ENCODE measurements around the gene PTPRQ. TPM values are rescaled to one million over a fixed set of nuclear protein-coding genes. Genes with fewer than 3 reads are reported as not detected.

Gene PTPRQ
- total RNA-seq, 1 experiment from 2014 or later = 0.08 TPM

DNA sequence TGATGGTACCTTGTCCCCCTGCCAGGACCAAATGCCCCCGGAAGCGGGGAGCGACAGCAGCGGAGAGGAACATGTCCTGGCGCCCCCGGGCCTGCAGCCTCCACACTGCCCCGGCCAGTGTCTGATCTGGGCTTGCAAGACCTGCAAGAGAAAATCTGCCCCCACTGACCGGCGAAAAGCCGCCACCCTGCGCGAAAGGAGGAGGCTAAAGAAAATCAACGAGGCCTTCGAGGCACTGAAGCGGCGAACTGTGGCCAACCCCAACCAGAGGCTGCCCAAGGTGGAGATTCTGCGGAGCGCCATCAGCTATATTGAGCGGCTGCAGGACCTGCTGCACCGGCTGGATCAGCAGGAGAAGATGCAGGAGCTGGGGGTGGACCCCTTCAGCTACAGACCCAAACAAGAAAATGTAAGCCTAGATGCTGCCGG lies 263.8 kb downstream of the PTPRQ start:
- DNase-seq (ENCODE audit: low read depth, low spot score) = no peak
- in situ Hi-C loops (cut with HindIII; ENCODE audit: low pct_unique_long_range_greater_than_20kb, low sequenced_read_pairs) = no loop called here

DNA sequence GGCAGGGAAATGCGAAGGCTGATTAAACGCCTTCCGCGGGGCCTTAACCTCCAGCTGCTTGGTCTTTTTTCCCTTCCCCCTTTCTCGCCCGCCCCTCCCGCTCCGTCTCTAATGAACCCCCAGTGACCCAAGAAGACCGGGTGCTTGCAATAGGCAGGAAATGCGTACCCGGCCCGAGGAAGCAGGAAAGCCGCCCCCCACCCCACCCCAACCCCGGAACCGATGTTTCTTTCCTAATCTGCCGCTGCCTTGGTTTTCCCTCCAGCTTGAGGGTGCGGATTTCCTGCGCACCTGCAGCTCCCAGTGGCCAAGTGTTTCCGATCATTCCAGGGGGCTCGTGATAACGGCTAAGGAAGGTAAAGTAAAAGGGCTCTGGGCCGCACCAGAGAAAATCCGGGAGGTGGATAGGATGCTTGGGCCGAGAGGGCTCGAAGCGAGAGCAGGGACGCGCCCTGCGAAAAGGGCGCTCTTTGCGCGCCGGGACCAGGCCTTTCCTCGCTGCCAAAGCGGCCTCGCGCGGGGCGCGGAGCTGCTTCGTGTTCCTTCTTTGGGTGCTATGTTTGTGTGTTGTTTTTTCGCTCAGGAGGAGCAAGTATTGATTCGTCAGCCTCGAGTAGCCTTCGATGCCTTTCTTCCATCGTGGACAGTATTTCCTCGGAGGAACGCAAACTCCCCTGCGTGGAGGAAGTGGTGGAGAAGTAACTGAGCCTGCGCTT lies 264.4 kb downstream of the PTPRQ start:
- in situ Hi-C loops (cut with HindIII; ENCODE audit: low pct_unique_long_range_greater_than_20kb, low sequenced_read_pairs) = no loop called here
- no peak for DNase-seq (ENCODE audit: low read depth, low spot score)

DNA sequence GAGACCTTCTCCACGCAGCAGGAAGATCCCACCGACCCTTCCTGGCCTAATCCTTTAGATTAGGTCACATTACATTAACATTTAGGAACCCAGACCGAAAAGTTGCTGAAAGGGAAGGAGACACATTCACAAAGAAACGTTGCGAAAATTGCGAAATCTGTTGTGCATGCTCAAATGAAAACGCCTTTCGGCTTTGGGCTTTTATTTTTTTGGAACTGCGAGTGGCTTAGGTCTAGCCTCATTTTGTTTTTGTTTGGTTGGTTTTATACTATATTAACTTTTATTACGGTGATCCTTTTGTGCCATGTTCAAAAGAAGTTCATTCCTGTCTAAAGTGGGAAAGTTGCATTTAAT lies 264.9 kb downstream of the PTPRQ start:
- in situ Hi-C loops (cut with HindIII; ENCODE audit: low pct_unique_long_range_greater_than_20kb, low sequenced_read_pairs) = no loop called here

DNA sequence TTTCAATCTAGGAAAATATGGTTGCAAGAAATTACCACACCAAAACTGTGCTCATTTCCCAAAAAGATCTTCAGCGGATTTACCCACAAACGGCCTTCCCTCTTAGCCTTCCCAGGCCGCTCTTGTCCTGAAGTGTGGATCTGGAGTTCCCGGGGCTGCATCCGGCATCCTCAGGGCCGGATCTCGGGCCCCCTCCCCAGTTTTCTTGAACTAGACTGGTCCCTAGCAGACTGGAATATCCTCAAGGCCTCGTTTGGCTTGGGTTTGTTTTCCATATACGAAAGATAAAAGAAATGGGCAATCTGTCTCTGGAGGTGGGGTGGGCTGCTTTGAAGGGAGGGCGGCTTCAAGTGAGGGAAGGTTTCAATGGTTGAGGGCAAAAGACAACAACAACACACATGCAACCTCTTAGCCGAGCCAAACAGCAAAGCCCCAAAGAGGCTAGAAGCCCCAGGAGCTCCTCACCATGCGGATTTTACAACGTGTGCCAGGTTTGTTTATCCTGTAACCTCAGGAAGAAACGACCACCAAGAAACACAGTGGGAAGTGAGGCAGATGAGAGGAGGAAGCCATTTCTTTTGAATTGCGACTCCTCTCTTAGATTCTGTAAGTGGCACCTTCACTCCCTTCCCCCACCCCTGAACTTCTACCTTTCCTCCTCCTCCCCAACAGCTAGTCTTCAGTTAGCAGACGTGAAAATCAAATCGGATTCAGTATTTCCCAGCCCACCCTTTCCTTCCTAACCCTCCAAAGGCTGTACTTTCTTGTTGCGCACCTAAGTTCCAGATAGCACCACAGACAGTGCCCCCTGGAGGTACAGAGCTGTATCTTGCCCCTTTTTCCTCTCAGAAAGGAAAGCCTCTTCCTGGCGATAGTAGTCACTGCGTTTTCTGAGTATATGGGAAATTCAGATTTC lies 266.0 kb downstream of the PTPRQ start:
- in situ Hi-C loops (cut with HindIII; ENCODE audit: low pct_unique_long_range_greater_than_20kb, low sequenced_read_pairs) = no loop called here
- DNase-seq (ENCODE audit: low read depth, low spot score) = peak; percentile 53

More for the DNA sequence above, 264.9 kb downstream of the PTPRQ start:
- DNase-seq (ENCODE audit: low read depth, low spot score) = no peak

DNA sequence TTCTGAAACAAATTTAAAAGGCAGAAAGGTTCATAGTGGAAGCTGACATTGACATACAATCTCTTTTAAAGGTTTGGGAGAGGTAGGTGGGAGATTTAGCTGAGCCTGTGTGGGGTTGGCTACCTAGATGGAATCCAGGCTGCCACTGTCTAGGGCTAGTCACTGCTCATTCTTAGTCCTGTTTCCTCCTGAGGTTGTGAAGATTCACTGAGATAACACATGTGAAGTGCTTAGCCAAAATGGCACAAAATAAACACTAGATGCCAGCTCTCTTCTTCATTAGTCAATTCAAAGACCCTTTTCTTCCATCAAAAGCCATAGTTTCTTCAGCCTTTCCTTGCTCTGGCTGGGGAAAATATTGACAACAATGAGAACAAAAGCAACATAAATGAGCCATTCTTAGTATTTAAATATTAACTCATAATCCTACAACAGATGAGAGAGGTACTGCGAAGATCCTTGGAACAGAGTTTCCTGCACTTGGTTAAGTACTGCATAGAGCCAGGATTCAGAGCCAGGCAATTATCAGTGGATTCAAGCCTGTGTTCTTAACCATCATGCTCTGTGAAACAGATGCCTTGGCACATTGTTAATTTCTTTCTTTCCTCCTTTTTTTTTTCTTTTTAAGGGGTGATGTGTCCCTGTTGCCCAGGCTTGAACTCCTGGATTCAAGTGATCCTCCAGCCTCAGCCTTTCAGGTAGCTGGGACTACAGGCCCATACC lies 266.9 kb downstream of the PTPRQ start:
- no peak for DNase-seq (ENCODE audit: low read depth, low spot score)
- in situ Hi-C loops (cut with HindIII; ENCODE audit: low pct_unique_long_range_greater_than_20kb, low sequenced_read_pairs) = no loop called here

DNA sequence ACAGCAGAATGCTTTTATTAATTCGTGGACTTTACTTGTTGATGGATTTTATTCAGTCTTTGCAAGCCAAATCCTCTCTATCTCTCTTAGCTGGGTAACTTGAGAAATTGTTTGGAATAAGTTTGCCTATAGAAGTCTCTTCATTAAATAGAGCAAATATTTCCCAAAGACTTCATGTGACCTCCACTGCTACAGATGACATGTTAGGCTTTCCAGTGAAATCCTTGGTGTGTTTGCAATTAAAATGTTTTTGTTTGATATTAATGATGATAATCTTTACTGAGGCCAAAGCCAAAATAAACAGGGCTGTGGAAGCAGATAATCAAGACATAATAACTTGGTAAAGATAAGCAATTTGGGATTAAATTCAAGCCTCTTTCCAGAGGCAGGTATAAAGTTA lies 267.8 kb downstream of the PTPRQ start:
- DNase-seq (ENCODE audit: low read depth, low spot score) = no peak
- in situ Hi-C loops (cut with HindIII; ENCODE audit: low pct_unique_long_range_greater_than_20kb, low sequenced_read_pairs) = no loop called here

DNA sequence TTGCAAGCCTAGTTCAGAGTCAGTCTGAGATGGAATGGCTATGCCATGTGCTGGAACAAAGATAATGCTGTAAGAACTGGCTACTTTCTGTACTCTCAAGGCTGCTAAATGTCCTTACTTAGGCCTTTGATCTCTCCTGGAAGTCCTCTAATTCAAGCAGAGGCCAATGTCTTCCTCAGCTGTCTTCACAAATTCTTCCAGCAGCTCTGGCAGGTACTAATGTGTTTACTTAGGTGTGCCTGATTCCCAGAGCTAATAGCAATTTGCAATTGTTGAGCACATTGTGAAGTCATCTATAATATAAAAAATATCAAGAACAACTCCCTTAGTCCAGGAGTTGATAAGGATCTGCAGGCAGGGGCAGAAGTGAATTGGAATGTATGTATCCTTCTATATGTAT lies 268.8 kb downstream of the PTPRQ start:
- no peak for DNase-seq (ENCODE audit: low read depth, low spot score)
- in situ Hi-C loops (cut with HindIII; ENCODE audit: low pct_unique_long_range_greater_than_20kb, low sequenced_read_pairs) = no loop called here

DNA sequence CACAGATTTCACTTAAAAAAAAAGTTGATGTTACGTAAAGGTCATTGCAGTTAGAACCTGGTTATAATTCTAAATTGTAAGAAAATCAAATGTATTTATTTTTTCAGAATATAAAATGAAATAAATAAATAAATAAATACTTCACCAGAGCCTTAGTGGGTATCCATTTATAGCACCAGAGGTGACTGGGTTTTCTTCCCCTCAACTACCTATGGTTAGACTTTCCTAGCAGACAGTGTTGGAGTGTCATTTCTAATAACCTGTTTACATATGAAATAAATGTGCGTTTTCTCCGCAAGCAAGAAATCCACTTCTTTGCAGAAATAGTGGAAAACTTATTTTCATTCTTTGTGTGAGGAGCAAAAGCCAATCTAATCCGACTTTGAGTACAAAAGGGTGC lies 269.4 kb downstream of the PTPRQ start:
- DNase-seq (ENCODE audit: low read depth, low spot score) = no peak
- in situ Hi-C loops (cut with HindIII; ENCODE audit: low pct_unique_long_range_greater_than_20kb, low sequenced_read_pairs) = no loop called here

DNA sequence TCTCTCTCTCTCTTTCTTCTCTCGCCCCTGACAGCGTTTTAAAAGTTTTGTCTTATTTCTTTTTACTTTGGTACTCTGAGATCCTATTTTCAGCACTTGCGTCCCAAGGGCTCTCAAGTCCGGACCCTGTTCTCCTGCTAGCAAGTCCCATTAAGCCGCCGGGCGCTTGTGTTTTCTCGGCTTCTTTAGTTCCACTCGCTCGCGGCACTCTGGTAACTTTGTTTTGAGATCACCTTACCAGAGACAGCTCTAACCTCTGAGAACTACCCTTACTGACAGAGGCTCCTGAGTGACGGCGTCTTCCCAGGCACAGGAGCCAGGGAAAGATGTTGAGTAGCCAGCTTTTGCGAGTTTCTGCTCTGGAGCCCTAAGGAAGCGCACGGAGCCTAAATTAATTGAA lies 270.0 kb downstream of the PTPRQ start:
- in situ Hi-C loops (cut with HindIII; ENCODE audit: low pct_unique_long_range_greater_than_20kb, low sequenced_read_pairs) = no loop called here
- DNase-seq (ENCODE audit: low read depth, low spot score) = no peak

DNA sequence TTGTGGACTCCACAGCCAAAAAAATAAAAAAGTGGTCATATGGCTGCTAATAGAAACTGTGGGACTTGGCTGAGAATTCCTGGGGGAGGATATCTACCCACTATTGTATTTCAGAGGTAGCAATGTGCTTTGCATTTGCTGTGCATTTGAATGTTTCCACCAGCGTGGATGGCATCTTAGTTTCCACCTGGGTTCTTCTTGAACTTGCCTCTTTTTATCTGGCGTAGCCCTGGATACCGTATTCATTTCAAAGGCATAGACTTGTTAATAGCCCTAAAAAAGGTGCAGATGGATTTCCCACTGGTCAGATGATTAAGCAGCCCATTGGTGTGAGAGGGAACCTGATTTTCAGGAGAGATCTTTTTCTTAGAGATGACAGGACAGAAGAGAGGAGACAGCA lies 270.8 kb downstream of the PTPRQ start:
- in situ Hi-C loops (cut with HindIII; ENCODE audit: low pct_unique_long_range_greater_than_20kb, low sequenced_read_pairs) = no loop called here
- DNase-seq (ENCODE audit: low read depth, low spot score) = no peak

DNA sequence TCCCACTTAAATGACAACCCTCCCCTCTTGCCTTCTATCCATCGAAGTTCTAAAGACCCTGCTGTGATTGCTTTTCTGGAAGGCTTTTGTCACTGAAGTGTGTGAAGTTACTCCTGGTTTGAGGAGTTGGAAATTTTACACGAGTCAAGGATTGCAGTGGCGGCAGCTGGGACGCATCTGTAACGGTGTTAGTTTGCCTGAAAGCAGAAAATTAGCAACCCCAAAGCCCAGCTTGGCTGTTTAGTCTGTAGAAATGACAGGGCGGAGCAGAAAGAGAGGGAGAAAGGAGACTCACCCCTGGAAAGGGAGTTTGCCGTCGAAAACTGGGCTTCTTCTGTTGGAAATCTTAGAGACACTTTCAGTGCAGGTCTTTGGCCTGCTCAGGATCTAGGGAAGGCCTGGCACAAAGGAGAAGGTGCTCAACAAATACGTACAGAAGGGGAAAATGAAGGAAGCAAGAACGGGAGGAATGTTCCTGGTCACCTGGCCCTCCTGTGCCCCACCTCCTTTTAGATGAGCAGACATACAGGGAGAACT lies 271.7 kb downstream of the PTPRQ start:
- DNase-seq (ENCODE audit: low read depth, low spot score) = no peak
- in situ Hi-C loops (cut with HindIII; ENCODE audit: low pct_unique_long_range_greater_than_20kb, low sequenced_read_pairs) = no loop called here

DNA sequence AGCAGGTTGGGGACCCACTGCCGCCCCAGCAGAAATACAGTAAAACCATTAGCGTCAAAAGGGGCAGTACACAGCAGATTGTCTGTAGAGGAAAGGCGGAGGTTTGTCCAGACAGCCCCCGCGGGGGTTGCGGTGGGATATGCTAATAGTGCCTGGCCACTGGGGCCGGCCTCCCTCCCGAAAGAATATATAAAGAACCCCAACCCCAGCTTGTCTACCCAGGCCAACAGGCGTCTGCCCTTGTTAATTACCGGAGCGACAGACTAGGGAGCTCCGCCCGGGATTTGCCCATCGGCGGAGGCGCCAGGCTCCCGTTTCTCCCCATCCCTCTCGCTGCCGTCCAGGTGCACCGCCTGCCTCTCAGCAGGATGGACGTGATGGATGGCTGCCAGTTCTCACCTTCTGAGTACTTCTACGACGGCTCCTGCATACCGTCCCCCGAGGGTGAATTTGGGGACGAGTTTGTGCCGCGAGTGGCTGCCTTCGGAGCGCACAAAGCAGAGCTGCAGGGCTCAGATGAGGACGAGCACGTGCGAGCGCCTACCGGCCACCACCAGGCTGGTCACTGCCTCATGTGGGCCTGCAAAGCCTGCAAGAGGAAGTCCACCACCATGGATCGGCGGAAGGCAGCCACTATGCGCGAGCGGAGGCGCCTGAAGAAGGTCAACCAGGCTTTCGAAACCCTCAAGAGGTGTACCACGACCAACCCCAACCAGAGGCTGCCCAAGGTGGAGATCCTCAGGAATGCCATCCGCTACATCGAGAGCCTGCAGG lies 272.8 kb downstream of the PTPRQ start, which contains the start of gene MYF5:
TSS of gene MYF5 (plus strand) at position 217 of the 774 bp plus-strand sequence. CDS start at position 369, 152 bp downstream.
- no peak for DNase-seq (ENCODE audit: low read depth, low spot score)
- in situ Hi-C loops (cut with HindIII; ENCODE audit: low pct_unique_long_range_greater_than_20kb, low sequenced_read_pairs) = no loop called here

DNA sequence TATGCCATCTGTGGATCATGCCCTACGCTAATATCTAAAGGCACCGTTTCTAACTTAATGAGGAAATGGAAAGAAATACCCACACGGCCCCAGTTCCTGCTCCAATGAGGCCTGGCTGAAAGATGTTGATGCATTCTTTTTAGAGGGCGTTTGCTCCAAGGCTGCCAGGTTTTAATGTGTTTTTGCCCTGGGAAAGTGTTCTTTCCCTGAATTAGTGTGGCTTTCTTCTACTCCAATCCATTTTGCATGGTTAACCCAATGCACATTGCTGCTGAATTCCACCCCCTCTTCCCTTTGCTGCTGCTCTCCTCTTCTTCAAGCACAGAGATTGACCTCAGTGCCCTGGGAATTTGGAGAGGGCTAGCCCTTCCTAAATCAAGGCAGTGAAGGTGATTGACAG lies 273.8 kb downstream of the PTPRQ start:
- DNase-seq (ENCODE audit: low read depth, low spot score) = no peak
- in situ Hi-C loops (cut with HindIII; ENCODE audit: low pct_unique_long_range_greater_than_20kb, low sequenced_read_pairs) = no loop called here

DNA sequence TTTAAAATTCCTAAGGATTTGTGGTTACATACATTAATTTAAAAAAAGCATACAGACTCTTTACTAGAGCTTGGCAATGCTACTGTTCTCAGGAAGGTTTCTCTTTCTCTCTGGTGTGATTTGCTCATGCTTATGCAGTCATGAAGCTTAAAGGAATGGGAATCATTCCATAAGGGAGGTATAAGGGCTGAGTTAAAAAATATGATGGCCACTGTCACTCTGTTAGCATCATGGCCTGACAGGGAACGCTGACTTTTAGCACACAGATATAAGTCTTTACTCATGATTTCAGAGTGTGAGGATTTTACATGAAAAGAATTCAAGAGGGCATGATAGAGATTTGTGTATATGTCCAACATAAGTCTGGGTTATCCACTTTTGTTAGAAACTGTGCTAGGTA lies 276.5 kb downstream of the PTPRQ start:
- in situ Hi-C loops (cut with HindIII; ENCODE audit: low pct_unique_long_range_greater_than_20kb, low sequenced_read_pairs) = no loop called here
- no peak for DNase-seq (ENCODE audit: low read depth, low spot score)

DNA sequence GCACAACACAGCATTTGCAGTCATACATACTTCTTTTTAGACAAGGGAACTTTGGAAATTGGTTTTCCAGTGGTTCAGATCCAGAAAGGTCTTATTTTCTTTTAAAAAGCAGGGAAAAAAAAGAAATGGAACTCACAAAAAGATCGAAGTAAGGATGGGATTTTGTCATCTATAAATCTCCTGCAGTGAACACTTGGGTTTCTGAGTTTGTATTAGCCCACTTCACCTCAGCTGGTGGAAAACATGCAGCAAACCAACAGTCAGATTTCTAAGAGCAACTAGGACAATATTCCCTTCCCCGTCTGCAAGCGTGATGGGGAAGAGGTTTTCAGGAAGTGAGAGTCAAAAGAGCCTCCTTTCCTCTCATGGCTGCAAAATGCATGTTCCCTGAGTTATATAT lies 277.3 kb downstream of the PTPRQ start:
- in situ Hi-C loops (cut with HindIII; ENCODE audit: low pct_unique_long_range_greater_than_20kb, low sequenced_read_pairs) = no loop called here

More for the DNA sequence above, 277.3 kb downstream of the PTPRQ start:
- no peak for DNase-seq (ENCODE audit: low read depth, low spot score)
